CD8-positive, alpha-beta memory T cell (primary cell): Measurements from ENCODE around the gene CCDC85C. TPM values are rescaled to one million over a fixed set of nuclear protein-coding genes. Genes with fewer than 3 reads are reported as not detected.

Experiments
- CTCF ChIA-PET: fragments of 350-600 bp; sonication (Branson Sonifier 250); formaldehyde crosslinking; loops from one replicate; lab custom pipeline; 2021; ENCODE audit warnings: antibody characterized with exemption; lab: Charles Lee
- POLR2A ChIA-PET: fragments of 350-600 bp; sonication (Branson Sonifier 250); formaldehyde crosslinking; loops from one replicate; lab custom pipeline; 2021; ENCODE audit warnings: antibody characterized with exemption; lab: Charles Lee
- DNase-seq, 5 donors: peaks; one replicate each; pipeline versions ENCODE4 v3.0.0 to v3.0.0-alpha.2; 2020 to 2022; ENCODE audit warnings: mixed read lengths in 1 of 5
- H3K27ac ChIP-seq: one replicate; pipeline ENCODE4 v1.7.0; 2013; ENCODE audit warnings: low read depth, mild to moderate bottlenecking, low read length, moderate library complexity
- H3K27me3 ChIP-seq: 2 replicates; pipeline ENCODE4 v1.7.0; 2013; ENCODE audit warnings: low read length, mild to moderate bottlenecking; ENCODE audit not compliant: insufficient read depth, poor library complexity, severe bottlenecking
- H3K36me3 ChIP-seq: 2 replicates; pipeline ENCODE4 v1.7.0; 2013; ENCODE audit warnings: mild to moderate bottlenecking, low read length, moderate library complexity; ENCODE audit not compliant: insufficient read depth
- H3K4me1 ChIP-seq: 2 replicates; pipeline ENCODE4 v1.7.0; 2013; ENCODE audit warnings: mild to moderate bottlenecking, low read length, moderate library complexity; ENCODE audit not compliant: insufficient read depth
- H3K4me3 ChIP-seq: 2 replicates; pipeline ENCODE4 v1.7.0; 2013; ENCODE audit warnings: mild to moderate bottlenecking, low read length
- H3K9me3 ChIP-seq: 2 replicates; pipeline ENCODE4 v1.7.0; 2013; ENCODE audit warnings: mild to moderate bottlenecking, low read length
- H3K27ac Mint-ChIP-seq, 8 donors: one replicate each; pipeline ENCODE4 v1.8.0; 2020 to 2021; ENCODE audit warnings: mixed read lengths in 8 of 8, mild to moderate bottlenecking in 6 of 8, inconsistent platforms in 3 of 8, moderate library complexity in 3 of 8
- H3K27me3 Mint-ChIP-seq, 2 donors: one replicate each; pipeline ENCODE4 v1.8.0; 2020 to 2021; ENCODE audit warnings: mixed read lengths in 2 of 2, mild to moderate bottlenecking in 1 of 2, moderate library complexity in 1 of 2
- H3K36me3 Mint-ChIP-seq, 3 donors: one replicate each; pipeline ENCODE4 v1.8.0; 2020 to 2021; ENCODE audit warnings: mixed read lengths in 3 of 3, inconsistent platforms in 1 of 3, mild to moderate bottlenecking in 1 of 3
- H3K4me1 Mint-ChIP-seq, 3 donors: one replicate each; pipeline ENCODE4 v1.8.0; 2020 to 2021; ENCODE audit warnings: mixed read lengths in 3 of 3, inconsistent platforms in 1 of 3, mild to moderate bottlenecking in 1 of 3
- H3K4me3 Mint-ChIP-seq, 7 donors: one replicate each; pipeline ENCODE4 v1.8.0; 2020 to 2021; ENCODE audit warnings: mixed read lengths in 7 of 7, mild to moderate bottlenecking in 6 of 7, moderate library complexity in 4 of 7, inconsistent platforms in 2 of 7
- H3K9me3 Mint-ChIP-seq, 5 donors: one replicate each; pipeline ENCODE4 v1.8.0; 2020 to 2022; ENCODE audit warnings: mixed read lengths in 5 of 5, mild to moderate bottlenecking in 3 of 5, moderate library complexity in 2 of 5, inconsistent platforms in 1 of 5
- polyA plus RNA-seq: library from polyadenylated mRNA; unstranded; fragments of 300-500 nt; fragmentation: Illumina TruSeq; gene quantifications from one replicate; pipeline ENCODE4 v1.2.3, GENCODE V29; 2021
- total RNA-seq, 2 experiments: library from RNA; stranded (reverse); gene quantifications; one replicate each; pipeline ENCODE4 v1.2.3, GENCODE V29; 2021

CCDC85C gene
- total and polyA plus RNA-seq, 3 experiments from 2014 or later: 1.2 to 5.3 (median 4.2) TPM

DNA sequence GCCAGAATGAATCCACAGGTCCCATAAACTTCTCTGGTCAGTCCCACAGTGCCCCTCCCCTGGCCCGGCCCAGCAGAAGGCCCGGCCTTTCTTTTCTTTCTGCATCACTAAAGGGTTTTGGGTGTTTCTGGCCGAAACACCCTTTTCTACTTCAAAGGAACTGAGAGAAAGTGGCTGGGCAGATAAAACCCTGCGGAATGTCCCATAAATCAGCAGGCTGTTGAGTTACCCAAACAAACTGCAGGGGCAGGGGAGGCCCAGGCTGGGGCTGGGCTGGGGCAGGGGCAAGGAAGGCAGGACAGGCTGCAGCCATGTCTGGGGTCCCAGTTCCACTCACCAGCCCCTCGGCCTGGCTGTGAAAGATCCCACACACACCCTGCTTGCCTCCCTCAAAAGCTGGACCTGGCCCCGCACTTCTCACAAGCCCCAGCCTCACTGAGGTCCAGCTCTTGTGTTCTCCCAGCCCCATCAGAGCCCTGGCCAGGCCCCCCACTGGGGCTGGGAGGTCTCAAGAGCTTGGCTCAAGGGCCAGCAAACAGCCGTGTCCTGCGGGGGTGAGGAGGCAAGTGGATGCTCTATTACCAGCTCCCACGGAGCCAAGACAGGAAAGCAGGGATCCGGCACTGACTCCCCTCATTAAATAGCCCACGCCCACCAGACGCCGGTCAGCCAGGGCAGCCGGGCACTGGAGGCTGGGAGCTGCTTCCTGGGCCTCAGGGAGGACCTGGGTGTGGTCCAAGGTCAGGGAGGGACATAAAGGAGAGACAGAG, 80.9 kb downstream of the CCDC85C start:
- H3K4me1 Mint-ChIP-seq: peaks cover 6 to 18% (median 8%) of the 10 kb centered on the region in 3 donors
- H3K27me3 Mint-ChIP-seq: no peaks in the 10 kb centered on the region
- H3K27ac ChIP-seq: no peak overlapping the region
- ChIA-PET POLR2A (no interaction called here), CTCF (no interaction called here)
- H3K9me3 Mint-ChIP-seq: no peaks in the 10 kb centered on the region
- H3K36me3 Mint-ChIP-seq: peaks cover 0 to 3% (median 0%) of the 10 kb centered on the region in 3 donors
- no peak overlapping the region for H3K4me3 ChIP-seq
- no peak for DNase-seq
- no peak overlapping the region for H3K4me3 Mint-ChIP-seq
- H3K9me3 ChIP-seq: no peaks in the 10 kb centered on the region
- H3K36me3 ChIP-seq: no peaks in the 10 kb centered on the region
- no peak overlapping the region for H3K27ac Mint-ChIP-seq
- H3K27me3 ChIP-seq: no peaks in the 10 kb centered on the region
- H3K4me1 ChIP-seq: peaks cover 16% of the 10 kb centered on the region

DNA sequence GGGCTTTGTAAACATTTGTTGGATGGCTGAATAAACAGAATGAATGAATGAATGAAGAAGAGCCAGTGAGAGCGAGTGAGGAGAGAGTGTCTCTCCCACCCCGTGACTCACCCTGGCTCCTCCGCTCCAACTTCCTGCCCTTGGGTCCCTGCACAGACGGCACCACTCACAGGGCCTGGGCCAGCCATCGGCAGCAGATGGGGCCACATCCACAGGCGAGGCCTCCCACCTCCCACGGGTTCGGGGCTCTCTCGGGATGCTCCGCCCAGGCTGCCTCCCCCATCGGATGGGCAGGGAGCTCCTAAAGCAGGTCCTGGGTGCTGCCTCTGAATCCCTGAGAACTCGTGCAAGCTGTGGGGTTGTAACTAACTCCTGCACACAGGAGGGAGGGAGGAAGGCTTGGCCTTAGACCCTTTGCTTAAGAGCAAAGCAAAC, 81.5 kb downstream of the CCDC85C start:
- DNase-seq: no peak
- H3K9me3 ChIP-seq: no peaks in the 10 kb centered on the region
- Mint-ChIP-seq H3K27ac (no peak overlapping the region), H3K36me3 (peaks cover 0 to 3% (median 0%) of the 10 kb centered on the region in 3 donors), H3K4me1 (peaks cover 6 to 18% (median 8%) of the 10 kb centered on the region in 3 donors), H3K4me3 (no peak overlapping the region), H3K9me3 (no peaks in the 10 kb centered on the region), H3K27me3 (no peaks in the 10 kb centered on the region)
- peaks cover 16% of the 10 kb centered on the region for H3K4me1 ChIP-seq
- ChIA-PET CTCF (interaction anchor here (1.1 kb wide), 1 partner anchor 13 kb away, joined by 3 read pairs; no protein-coding TSS in a partner anchor), POLR2A (no interaction called here)
- H3K36me3 ChIP-seq: no peaks in the 10 kb centered on the region
- no peak overlapping the region for H3K4me3 ChIP-seq
- no peaks in the 10 kb centered on the region for H3K27me3 ChIP-seq
- H3K27ac ChIP-seq: no peak overlapping the region

DNA sequence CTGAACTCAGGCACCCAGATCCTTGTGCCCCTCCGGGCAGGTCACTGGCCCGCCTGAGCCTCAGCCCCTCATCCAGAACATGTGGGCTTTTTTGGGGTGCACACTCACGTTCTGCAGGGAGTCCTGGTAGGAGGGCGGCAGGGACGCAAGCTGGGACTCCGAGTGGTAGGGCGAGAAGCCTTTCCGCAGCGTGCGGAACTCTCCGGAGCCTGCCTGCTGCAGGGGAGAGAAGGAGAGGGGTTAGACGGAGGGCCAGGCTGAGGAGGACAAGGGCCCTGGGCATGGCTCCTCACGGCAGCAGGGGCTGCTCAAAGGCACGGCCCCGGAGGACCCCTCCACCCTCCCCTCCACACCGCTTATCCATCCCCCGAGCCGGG, 82.0 kb downstream of the CCDC85C start:
- Mint-ChIP-seq H3K27me3 (no peaks in the 10 kb centered on the region), H3K36me3 (peaks cover 0 to 3% (median 0%) of the 10 kb centered on the region in 3 donors), H3K9me3 (no peaks in the 10 kb centered on the region), H3K4me3 (no peak overlapping the region), H3K4me1 (peaks cover 6 to 18% (median 8%) of the 10 kb centered on the region in 3 donors), H3K27ac (no peak overlapping the region)
- no peak overlapping the region for H3K27ac ChIP-seq
- H3K36me3 ChIP-seq: no peaks in the 10 kb centered on the region
- ChIA-PET CTCF (interaction anchor here (1.1 to 1.3 kb wide), 2 partner anchors 13 to 107 kb away, joined by 3 to 4 read pairs; no protein-coding TSS in a partner anchor), POLR2A (no interaction called here)
- peaks cover 16% of the 10 kb centered on the region for H3K4me1 ChIP-seq
- no peak overlapping the region for H3K4me3 ChIP-seq
- DNase-seq: no peak
- H3K9me3 ChIP-seq: no peaks in the 10 kb centered on the region
- no peaks in the 10 kb centered on the region for H3K27me3 ChIP-seq

DNA sequence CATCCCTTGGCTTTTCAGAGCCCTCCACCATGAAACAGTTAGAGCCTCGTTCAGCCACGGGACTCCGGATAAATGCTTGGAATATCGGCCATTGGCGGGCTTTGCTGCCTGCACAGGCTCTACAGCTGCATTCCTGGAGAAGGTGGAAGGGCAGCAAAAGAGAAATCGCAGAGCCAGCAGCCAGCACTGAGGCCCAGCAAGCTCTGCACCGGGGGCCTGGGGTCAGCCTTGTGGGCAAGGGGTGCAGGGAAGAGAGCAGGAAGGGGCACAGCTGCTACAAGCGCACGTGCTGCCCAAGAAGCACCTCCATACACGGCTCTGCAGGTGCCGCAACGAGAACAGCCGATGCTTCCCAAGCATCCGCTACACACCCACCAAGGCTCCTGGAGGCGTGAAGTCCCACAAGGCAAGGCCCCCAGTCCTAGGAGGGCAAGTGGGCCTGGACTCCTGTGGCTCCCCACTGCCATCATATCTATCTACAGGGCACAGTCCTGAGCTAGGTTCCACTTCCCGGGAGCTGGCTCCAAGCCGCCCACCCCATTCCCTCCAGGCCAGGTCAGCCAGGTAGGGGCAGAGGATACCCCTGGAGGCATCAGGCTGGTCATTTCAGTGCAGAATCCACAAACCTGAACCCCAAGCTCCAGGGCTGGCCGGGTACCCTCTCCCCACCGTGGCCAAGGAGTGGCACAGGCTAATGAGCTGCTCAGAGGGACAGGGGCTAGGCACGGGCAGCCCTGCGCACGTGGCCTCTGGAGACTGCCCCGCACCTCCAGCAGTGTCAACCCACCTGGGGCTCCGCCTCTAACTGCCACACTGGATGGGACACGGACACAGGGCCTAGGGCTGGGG, 82.6 kb downstream of the CCDC85C start:
- Histone ChIP-seq H3K36me3 (no peaks in the 10 kb centered on the region), H3K9me3 (no peaks in the 10 kb centered on the region), H3K27ac (no peak overlapping the region), H3K27me3 (no peaks in the 10 kb centered on the region), H3K4me3 (no peak overlapping the region), H3K4me1 (peaks cover 16% of the 10 kb centered on the region)
- peaks cover 6 to 18% (median 8%) of the 10 kb centered on the region in 3 donors for H3K4me1 Mint-ChIP-seq
- ChIA-PET POLR2A (no interaction called here), CTCF (interaction anchor here (1.1 to 1.3 kb wide), 2 partner anchors 14 to 107 kb away, joined by 3 to 4 read pairs; no protein-coding TSS in a partner anchor)
- no peak overlapping the region for H3K4me3 Mint-ChIP-seq
- no peak for DNase-seq
- H3K9me3 Mint-ChIP-seq: no peaks in the 10 kb centered on the region
- H3K27ac Mint-ChIP-seq: no peak overlapping the region
- peaks cover 0 to 3% (median 0%) of the 10 kb centered on the region in 3 donors for H3K36me3 Mint-ChIP-seq
- no peaks in the 10 kb centered on the region for H3K27me3 Mint-ChIP-seq

DNA sequence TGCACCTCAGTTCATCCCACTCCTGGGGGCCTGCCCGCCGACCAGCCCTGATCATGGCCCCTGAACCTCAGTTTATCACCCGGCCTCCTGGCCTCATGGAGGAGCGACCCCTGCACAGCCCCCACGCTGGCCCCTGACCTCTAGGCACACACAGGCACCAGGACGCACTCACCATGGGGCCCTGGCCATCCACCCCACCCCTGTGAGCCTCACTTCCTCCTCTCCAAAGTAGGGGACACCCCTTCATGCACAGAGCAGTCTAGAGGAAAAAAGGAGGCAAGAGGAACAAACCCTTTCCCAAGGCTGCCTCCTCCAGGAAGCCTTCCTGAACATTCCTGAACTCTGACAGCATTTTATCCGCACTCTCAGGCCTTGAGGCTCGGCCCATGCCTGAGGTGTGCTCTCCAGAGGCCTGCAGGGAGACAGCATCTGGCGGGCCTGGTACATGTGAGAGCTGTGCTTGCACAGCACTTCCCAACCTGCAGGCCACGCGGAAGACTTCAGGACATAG, 83.4 kb downstream of the CCDC85C start:
- Mint-ChIP-seq H3K9me3 (no peaks in the 10 kb centered on the region), H3K4me3 (no peak overlapping the region), H3K27me3 (no peaks in the 10 kb centered on the region), H3K27ac (peak overlapping the region in 1 of 8 donors; percentile 60), H3K4me1 (peaks cover 6 to 13% (median 8%) of the 10 kb centered on the region in 3 donors), H3K36me3 (peaks cover 0 to 3% (median 0%) of the 10 kb centered on the region in 3 donors)
- Histone ChIP-seq H3K27ac (no peak overlapping the region), H3K27me3 (no peaks in the 10 kb centered on the region), H3K9me3 (no peaks in the 10 kb centered on the region), H3K4me3 (no peak overlapping the region), H3K4me1 (peaks cover 11% of the 10 kb centered on the region), H3K36me3 (no peaks in the 10 kb centered on the region)
- POLR2A ChIA-PET: no interaction called here
- DNase-seq: peak in 1 of 5 donors; percentile 32
- CTCF ChIA-PET: interaction anchor here (1.3 kb wide), 1 partner anchor 108 kb away, joined by 4 read pairs; no protein-coding TSS in a partner anchor

DNA sequence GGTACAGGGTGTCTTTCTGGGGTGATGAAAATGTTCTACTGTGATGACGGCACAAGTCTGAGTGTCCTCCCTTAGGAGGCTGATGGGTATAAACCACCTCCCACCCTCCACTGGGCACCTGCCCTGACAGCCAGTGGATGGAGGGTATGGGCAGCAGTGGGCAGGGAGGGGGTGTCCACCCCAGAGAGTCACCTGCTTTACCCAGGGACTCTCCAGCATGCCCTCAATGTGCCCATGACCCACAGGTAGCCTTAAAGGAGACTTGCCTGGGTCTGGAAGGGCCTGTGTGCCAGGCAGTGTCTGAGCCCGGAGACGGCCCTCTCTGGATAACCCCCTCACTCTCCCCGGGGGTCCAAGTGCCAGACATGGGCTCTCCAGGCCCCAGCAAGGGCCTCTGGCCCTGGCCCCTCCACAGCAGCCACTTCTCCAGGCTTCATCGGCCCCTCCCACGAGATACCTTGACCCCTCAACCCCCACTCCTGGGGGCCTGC, 84.0 kb downstream of the CCDC85C start:
- peaks cover 0 to 3% (median 0%) of the 10 kb centered on the region in 3 donors for H3K36me3 Mint-ChIP-seq
- peaks cover 2 to 7% (median 2%) of the 10 kb centered on the region in 3 donors for H3K4me1 Mint-ChIP-seq
- Histone ChIP-seq H3K4me1 (peaks cover 7% of the 10 kb centered on the region), H3K9me3 (no peaks in the 10 kb centered on the region), H3K4me3 (no peak overlapping the region), H3K36me3 (no peaks in the 10 kb centered on the region), H3K27ac (no peak overlapping the region), H3K27me3 (no peaks in the 10 kb centered on the region)
- no peaks in the 10 kb centered on the region for H3K27me3 Mint-ChIP-seq
- no peak overlapping the region for H3K4me3 Mint-ChIP-seq
- no peaks in the 10 kb centered on the region for H3K9me3 Mint-ChIP-seq
- peak in 1 of 5 donors; percentile 23 for DNase-seq
- H3K27ac Mint-ChIP-seq: peak overlapping the region in 1 of 8 donors; percentile 60
- CTCF ChIA-PET: interaction anchor here (1.2 kb wide), 1 partner anchor 109 kb away, joined by 6 read pairs; no protein-coding TSS in a partner anchor
- POLR2A ChIA-PET: no interaction called here

DNA sequence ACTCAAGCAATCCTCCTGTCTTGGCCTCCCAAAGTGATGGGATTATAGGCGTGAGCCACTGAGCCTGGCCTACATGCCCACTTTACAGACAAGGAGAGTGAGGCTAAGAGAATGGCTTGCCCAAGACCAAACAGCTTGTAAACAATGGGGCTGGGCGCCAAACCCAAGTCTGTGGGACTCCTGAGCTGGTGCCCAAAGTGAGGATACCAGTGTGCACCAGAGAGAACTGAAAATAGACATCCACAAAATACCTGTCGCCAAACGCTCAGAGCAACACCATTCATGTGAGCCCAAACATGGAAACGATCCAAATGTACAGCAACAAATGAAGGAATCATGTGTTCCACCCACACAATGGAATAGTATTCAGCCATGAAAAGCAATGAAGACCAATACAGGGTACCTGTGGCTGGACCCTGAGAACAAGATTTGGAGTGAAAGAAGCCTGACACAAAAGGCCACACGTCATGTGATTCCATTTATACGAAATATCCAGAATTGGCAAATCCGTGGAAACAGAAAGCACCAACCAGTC, 84.6 kb downstream of the CCDC85C start:
- no peaks in the 10 kb centered on the region for H3K9me3 ChIP-seq
- H3K4me1 ChIP-seq: peaks cover 1% of the 10 kb centered on the region
- no peak overlapping the region for H3K27ac ChIP-seq
- CTCF ChIA-PET: interaction anchor here (0.6 to 1.2 kb wide), 4 partner anchors 26 to 109 kb away, joined by 3 to 6 read pairs (median 3); no protein-coding TSS in a partner anchor
- H3K36me3 ChIP-seq: no peaks in the 10 kb centered on the region
- Mint-ChIP-seq H3K9me3 (no peaks in the 10 kb centered on the region), H3K27ac (peak overlapping the region in 1 of 8 donors; percentile 88), H3K4me1 (peaks cover 0 to 3% (median 0%) of the 10 kb centered on the region in 3 donors), H3K36me3 (peaks cover 0 to 3% (median 0%) of the 10 kb centered on the region in 3 donors), H3K27me3 (no peaks in the 10 kb centered on the region), H3K4me3 (no peak overlapping the region)
- H3K4me3 ChIP-seq: no peak overlapping the region
- POLR2A ChIA-PET: interaction anchor here (0.6 kb wide), 1 partner anchor 162 kb away, joined by 3 read pairs; no protein-coding TSS in a partner anchor
- DNase-seq: no peak
- H3K27me3 ChIP-seq: no peaks in the 10 kb centered on the region
